ENCODE measurements around the gene KCNMA1.

KCNMA1 gene

DNA sequence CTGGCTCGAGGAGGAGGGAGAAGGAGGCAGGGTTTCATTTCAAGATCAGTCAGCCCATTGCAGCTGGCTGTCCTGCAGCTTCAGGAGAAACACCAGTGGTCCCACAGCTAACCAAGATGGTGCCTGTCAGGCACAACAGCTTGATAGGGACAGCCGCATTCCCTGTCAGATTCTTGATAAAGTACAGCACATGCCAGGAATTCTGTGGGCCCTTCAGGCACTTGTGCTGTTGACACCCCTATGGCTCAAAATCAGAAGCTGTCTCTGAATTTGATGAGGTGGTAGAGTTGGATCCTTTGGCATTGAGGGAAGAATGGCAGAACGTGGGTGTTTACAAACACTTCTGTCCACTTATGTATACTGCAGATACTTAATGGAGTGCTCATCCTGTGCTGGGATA is 354.3 kb downstream of the KCNMA1 start:
- no peaks in the 10 kb centered on the region for H3K27me3 ChIP-seq (ENCODE audit: insufficient read depth, low read length)
- no peak overlapping the region for H3K4me3 ChIP-seq (ENCODE audit: low read length)
- no peak overlapping the region for H2AFZ ChIP-seq (ENCODE audit: low read depth, low read length)
- H3K9me3 ChIP-seq (ENCODE audit: low read length), result no peaks in the 10 kb centered on the region
- no peaks in the 10 kb centered on the region for H3K4me1 ChIP-seq (ENCODE audit: insufficient read depth, low read length)
- no peaks in the 10 kb centered on the region for H3K36me3 ChIP-seq (ENCODE audit: insufficient read depth, low read length)

DNA sequence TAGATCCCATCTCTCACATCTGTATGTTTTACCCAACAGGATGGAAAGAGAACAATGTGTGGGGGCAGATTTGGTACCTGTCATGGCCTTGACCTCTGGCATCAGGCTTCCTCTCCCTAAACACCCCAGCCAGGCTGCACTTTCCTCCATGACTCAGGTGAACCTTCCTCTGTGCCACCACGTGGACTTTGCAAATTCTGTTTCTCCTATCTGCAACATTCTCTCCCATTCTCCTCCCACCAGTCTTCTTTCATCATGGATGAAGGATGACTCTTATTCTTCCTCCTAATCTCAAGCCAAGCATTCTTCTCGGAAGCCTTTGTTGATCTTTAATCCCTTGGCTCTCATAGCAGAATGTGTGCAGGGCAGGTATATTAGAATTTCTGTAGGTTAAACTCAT is 355.4 kb downstream of the KCNMA1 start:
- Histone ChIP-seq H3K9me3 (ENCODE audit: low read length) (no peaks in the 10 kb centered on the region), H3K4me3 (ENCODE audit: low read length) (no peak overlapping the region), H2AFZ (ENCODE audit: low read depth, low read length) (no peak overlapping the region), H3K36me3 (ENCODE audit: insufficient read depth, low read length) (no peaks in the 10 kb centered on the region), H3K27me3 (ENCODE audit: insufficient read depth, low read length) (no peaks in the 10 kb centered on the region), H3K4me1 (ENCODE audit: insufficient read depth, low read length) (no peaks in the 10 kb centered on the region)

DNA sequence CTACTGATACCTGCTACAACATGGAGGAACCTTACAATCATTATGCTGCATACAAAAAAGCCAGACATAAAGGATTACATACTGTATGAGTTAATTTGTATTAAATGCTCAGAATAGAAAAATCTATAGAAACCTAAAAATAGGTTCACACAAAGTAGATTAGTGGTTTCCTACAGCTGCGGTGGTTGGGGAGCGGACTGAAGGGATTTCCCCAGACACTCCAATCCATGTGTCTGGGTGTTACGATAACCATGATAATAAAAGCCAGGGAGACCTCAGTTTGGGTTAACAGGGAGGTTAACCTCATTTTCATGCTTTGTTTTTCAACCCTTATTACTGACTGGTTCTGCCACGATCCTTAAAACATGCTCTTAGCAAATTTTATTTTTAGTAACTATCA is 355.9 kb downstream of the KCNMA1 start:
- Histone ChIP-seq H3K9me3 (ENCODE audit: low read length) (no peaks in the 10 kb centered on the region), H3K4me1 (ENCODE audit: insufficient read depth, low read length) (no peaks in the 10 kb centered on the region), H3K36me3 (ENCODE audit: insufficient read depth, low read length) (no peaks in the 10 kb centered on the region), H2AFZ (ENCODE audit: low read depth, low read length) (no peak overlapping the region), H3K27me3 (ENCODE audit: insufficient read depth, low read length) (no peaks in the 10 kb centered on the region), H3K4me3 (ENCODE audit: low read length) (no peak overlapping the region)

DNA sequence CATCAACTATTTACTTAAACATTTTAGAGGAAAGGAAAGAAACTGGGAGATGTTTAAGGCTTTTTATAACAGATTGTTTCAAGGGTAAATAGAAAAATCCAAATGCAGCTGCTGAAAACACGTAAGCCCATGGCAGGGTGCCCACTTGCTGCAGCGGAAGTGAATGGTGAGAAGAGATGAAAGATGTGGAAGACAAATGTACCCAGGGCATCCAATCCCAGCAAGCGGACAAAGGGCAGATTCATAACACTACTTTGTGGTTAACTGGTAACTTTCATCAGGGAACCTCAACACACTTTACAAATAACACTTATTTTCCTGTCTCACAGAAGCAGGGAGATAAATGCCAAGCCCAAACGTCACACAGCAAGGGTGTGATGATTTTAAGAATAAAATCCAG is 358.4 kb downstream of the KCNMA1 start:
- no peaks in the 10 kb centered on the region for H3K36me3 ChIP-seq (ENCODE audit: insufficient read depth, low read length)
- H3K9me3 ChIP-seq (ENCODE audit: low read length), result no peaks in the 10 kb centered on the region
- no peaks in the 10 kb centered on the region for H3K4me1 ChIP-seq (ENCODE audit: insufficient read depth, low read length)
- no peak overlapping the region for H3K4me3 ChIP-seq (ENCODE audit: low read length)
- no peaks in the 10 kb centered on the region for H3K27me3 ChIP-seq (ENCODE audit: insufficient read depth, low read length)
- no peak overlapping the region for H2AFZ ChIP-seq (ENCODE audit: low read depth, low read length)

DNA sequence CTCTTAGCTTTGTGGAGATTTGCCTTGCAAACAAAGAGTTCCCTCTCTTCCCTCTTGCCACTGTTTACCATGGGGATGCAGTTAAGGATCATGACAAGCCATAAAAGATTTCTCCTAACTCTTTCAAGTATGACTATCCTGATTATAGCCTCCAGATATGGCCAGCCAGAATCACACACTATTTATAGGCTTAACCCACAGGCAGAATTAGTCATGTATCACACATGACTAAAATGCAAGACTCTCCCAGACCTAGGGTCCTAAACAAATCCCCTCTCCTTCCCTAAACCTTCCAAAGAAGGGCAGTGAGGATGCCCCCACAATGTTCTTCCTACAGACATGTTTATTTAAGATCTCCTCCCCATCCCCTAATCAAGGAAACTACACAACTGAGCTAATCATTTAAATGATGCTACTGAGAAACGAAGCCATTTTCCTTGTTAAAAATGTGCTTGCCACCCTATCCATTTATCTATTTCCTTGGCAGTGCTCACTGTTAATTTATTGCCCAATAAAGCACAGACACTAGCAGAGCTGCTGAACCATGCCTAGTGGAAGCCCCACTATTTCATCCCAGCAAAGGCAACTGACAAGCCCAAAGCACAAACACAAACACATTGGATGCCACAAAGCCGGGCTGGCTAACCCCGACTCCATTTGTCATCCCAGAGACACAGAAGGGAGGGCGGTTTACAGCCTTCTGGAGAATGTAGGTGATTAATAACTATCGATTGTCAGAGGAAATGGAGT is 363.4 kb downstream of the KCNMA1 start:
- H3K4me1 ChIP-seq (ENCODE audit: insufficient read depth, low read length), result no peaks in the 10 kb centered on the region
- H3K9me3 ChIP-seq (ENCODE audit: low read length), result no peaks in the 10 kb centered on the region
- H3K36me3 ChIP-seq (ENCODE audit: insufficient read depth, low read length), result no peaks in the 10 kb centered on the region
- no peak overlapping the region for H2AFZ ChIP-seq (ENCODE audit: low read depth, low read length)
- no peaks in the 10 kb centered on the region for H3K27me3 ChIP-seq (ENCODE audit: insufficient read depth, low read length)
- no peak overlapping the region for H3K4me3 ChIP-seq (ENCODE audit: low read length)

DNA sequence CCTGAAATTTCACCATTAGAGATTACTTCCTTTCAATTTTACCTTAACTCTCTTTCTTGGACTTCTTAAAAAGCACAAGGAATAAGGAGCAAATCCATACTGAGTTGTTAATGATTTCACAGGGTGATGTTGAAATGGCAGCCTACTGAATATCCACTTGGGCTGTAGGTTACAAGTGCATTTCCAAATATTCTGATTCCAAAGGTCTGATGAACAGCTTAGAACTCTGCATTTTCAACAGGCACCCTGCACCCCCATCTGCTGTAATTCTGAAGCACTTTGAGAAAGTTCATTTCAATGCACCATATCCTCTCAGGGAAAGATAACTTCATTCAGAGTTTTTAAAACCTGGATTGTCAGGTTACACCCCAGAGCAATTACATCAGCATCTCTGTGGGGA is 368.4 kb downstream of the KCNMA1 start:
- Histone ChIP-seq H3K27me3 (ENCODE audit: insufficient read depth, low read length) (no peaks in the 10 kb centered on the region), H3K9me3 (ENCODE audit: low read length) (no peaks in the 10 kb centered on the region), H3K36me3 (ENCODE audit: insufficient read depth, low read length) (no peaks in the 10 kb centered on the region), H3K4me3 (ENCODE audit: low read length) (no peak overlapping the region), H2AFZ (ENCODE audit: low read depth, low read length) (no peak overlapping the region), H3K4me1 (ENCODE audit: insufficient read depth, low read length) (peaks cover 2% of the 10 kb centered on the region)

DNA sequence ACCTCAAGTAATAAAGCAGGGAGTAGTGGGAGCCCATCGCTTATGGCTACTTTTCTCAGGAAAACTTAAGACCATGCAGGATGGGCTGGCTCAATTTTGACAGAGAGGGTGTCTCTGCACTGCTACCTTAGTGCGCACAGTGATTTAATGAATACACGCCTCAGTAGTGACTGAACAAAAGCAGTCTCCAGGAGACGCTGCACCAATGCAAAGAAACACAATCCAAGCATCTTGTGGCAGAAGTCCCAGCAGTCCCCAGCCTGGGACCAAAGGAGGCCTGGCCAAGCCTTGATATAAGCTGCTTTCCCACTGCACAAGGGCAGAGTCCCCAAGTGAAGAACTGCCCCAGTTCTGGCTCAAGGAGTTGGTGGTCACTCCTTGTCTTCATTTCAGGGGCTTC is 368.9 kb downstream of the KCNMA1 start:
- Histone ChIP-seq H3K27me3 (ENCODE audit: insufficient read depth, low read length) (no peaks in the 10 kb centered on the region), H3K4me3 (ENCODE audit: low read length) (no peak overlapping the region), H3K9me3 (ENCODE audit: low read length) (no peaks in the 10 kb centered on the region), H3K4me1 (ENCODE audit: insufficient read depth, low read length) (peaks cover 2% of the 10 kb centered on the region), H3K36me3 (ENCODE audit: insufficient read depth, low read length) (no peaks in the 10 kb centered on the region), H2AFZ (ENCODE audit: low read depth, low read length) (no peak overlapping the region)

DNA sequence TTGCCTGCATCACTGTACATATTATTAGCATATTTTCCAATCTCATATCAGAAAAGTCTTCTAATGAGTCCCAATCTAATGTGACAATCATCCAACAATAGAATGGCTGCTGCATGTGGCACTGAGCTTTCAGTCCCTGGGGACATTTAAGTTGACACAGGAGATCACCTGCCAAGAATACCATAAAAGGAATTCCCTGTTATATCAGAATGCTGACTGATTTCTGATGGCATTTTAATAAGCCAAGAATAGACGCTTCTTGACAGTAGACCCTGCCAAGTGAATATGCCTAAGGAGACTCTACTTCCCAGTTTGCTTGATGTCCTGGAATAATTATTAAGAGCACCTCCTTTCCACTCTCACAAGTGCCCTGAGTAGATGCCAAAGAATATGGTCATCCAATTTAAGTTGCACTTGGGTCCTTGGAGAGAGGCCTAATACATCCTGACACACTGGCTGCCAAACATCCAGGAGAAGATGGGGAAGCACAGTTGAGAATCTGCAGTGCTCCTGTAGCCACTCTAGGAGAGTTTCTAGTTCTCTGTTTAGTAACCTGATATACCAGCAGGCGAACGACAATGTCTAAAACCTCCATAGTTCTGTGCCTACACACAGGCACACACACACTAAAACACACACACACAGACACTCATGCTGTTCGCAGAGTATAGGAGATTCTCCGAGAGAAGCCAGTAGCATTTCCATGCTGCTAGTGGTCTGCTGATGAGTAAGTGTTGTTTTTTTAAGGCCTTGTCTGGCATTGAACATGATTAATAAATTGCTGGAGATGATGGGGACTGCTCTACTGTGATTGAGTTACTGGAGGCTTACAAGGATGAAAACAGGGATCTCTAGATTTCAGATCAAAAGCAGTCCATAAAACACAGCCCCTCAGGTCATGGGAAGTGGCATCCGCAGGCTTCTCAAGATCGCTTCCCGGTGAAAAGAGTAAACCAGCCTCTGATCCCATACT is 369.6 kb downstream of the KCNMA1 start:
- Histone ChIP-seq H2AFZ (ENCODE audit: low read depth, low read length) (no peak overlapping the region), H3K4me1 (ENCODE audit: insufficient read depth, low read length) (peaks cover 2% of the 10 kb centered on the region), H3K9me3 (ENCODE audit: low read length) (no peaks in the 10 kb centered on the region), H3K36me3 (ENCODE audit: insufficient read depth, low read length) (no peaks in the 10 kb centered on the region), H3K4me3 (ENCODE audit: low read length) (no peak overlapping the region), H3K27me3 (ENCODE audit: insufficient read depth, low read length) (no peaks in the 10 kb centered on the region)

DNA sequence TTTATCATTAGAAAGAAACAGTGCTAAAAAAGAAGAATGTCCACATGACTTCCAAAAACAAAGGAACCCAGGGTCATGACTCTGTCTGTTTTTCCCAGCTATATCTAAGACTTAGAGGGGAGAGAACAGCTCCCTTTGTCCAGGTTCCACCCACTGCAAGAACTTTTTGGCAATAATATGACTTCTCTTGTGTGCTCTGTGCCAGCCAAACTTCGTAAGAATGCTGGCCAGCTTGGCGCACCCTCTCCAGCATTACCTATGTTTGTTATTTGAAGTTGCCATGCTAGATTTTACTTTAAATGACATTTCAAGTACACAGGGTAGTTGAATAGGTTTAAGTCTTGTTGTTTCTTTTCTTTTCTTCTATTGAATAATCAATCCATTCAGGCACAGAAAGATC is 371.4 kb downstream of the KCNMA1 start:
- Histone ChIP-seq H3K4me3 (ENCODE audit: low read length) (no peak overlapping the region), H3K36me3 (ENCODE audit: insufficient read depth, low read length) (no peaks in the 10 kb centered on the region), H3K27me3 (ENCODE audit: insufficient read depth, low read length) (peaks cover 2% of the 10 kb centered on the region), H2AFZ (ENCODE audit: low read depth, low read length) (no peak overlapping the region), H3K4me1 (ENCODE audit: insufficient read depth, low read length) (peaks cover 2% of the 10 kb centered on the region), H3K9me3 (ENCODE audit: low read length) (no peaks in the 10 kb centered on the region)

DNA sequence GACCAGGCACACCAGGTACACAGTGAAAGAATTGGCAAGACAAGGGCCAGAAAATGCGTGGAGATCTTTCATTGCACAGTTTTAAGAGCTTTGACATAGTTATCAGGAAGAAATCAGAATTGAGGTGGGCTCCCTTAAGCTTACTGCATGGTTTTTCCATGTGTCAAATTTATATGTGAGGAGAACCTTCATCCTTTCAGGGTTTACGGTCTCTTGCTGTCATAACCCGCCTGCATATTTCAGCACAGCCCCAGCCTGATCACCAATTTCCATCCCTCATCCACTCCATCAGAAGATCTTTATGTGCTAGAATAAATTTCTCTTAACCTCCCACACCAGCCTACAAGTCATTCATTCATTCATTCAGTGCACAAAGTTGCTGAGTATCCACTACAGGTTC is 373.1 kb downstream of the KCNMA1 start:
- no peaks in the 10 kb centered on the region for H3K36me3 ChIP-seq (ENCODE audit: insufficient read depth, low read length)
- peaks cover 2% of the 10 kb centered on the region for H3K27me3 ChIP-seq (ENCODE audit: insufficient read depth, low read length)
- no peak overlapping the region for H2AFZ ChIP-seq (ENCODE audit: low read depth, low read length)
- H3K9me3 ChIP-seq (ENCODE audit: low read length), result no peaks in the 10 kb centered on the region
- peaks cover 2% of the 10 kb centered on the region for H3K4me1 ChIP-seq (ENCODE audit: insufficient read depth, low read length)
- no peak overlapping the region for H3K4me3 ChIP-seq (ENCODE audit: low read length)

DNA sequence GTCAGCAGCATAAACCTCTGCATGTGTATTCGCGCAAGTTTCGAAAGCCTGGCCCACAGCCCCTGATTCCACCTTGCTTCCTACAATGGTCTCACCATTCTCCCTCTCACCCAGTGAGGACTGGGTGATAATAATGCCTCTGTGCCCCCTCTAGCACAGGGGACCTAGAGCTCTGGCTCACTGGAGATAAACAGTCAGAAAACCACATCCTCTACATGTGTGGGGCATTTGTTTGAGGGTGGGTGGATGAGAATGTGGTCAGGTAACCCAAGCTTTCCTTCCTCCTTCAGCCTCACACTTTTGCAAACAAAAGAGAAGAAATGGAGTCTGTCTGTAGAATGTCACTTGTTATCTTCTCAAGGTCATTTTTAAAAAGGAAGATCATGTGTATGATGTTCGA is 373.5 kb downstream of the KCNMA1 start:
- no peaks in the 10 kb centered on the region for H3K9me3 ChIP-seq (ENCODE audit: low read length)
- H3K4me1 ChIP-seq (ENCODE audit: insufficient read depth, low read length), result peaks cover 2% of the 10 kb centered on the region
- peaks cover 2% of the 10 kb centered on the region for H3K27me3 ChIP-seq (ENCODE audit: insufficient read depth, low read length)
- no peak overlapping the region for H3K4me3 ChIP-seq (ENCODE audit: low read length)
- H3K36me3 ChIP-seq (ENCODE audit: insufficient read depth, low read length), result no peaks in the 10 kb centered on the region
- no peak overlapping the region for H2AFZ ChIP-seq (ENCODE audit: low read depth, low read length)

DNA sequence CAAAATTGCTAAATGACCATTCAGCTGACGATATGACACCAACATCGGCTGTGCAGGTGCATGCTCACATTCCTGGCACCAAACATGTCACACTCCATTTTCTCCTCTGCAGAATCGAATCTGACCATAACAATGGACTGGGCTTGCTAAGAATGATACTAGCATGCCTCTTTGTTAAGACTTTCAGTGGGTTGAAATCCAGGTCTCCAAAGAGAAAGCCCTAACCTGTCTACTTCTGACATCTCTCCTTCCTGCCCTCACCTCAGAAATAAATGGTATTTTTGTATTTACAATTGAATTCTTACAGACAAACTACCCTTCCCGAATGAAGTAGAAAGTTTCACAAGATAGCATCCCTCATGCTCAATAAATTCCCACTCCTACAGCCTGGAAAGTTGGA is 373.9 kb downstream of the KCNMA1 start:
- no peaks in the 10 kb centered on the region for H3K4me1 ChIP-seq (ENCODE audit: insufficient read depth, low read length)
- no peak overlapping the region for H3K4me3 ChIP-seq (ENCODE audit: low read length)
- peaks cover 2% of the 10 kb centered on the region for H3K27me3 ChIP-seq (ENCODE audit: insufficient read depth, low read length)
- no peaks in the 10 kb centered on the region for H3K9me3 ChIP-seq (ENCODE audit: low read length)
- H2AFZ ChIP-seq (ENCODE audit: low read depth, low read length), result no peak overlapping the region
- no peaks in the 10 kb centered on the region for H3K36me3 ChIP-seq (ENCODE audit: insufficient read depth, low read length)

DNA sequence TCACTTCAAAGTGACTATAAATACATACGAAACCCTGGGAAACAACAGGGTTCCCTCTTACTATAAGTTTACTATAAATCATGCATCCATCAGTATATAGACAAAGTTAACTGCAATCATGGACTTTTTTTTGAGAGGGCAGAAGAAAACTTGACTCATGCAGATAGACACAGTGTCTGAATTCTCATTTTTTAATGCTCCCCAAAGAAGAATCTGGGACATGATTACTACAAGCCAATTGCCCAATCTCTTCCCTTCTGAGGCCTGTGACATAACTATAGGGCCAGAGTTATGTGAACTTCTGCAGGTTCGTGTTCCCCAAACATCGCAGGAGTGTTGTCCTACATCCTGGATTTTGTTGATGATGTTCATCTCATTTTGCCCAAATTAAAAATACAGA is 376.5 kb downstream of the KCNMA1 start:
- Histone ChIP-seq H3K4me1 (ENCODE audit: insufficient read depth, low read length) (no peaks in the 10 kb centered on the region), H3K36me3 (ENCODE audit: insufficient read depth, low read length) (no peaks in the 10 kb centered on the region), H2AFZ (ENCODE audit: low read depth, low read length) (no peak overlapping the region), H3K27me3 (ENCODE audit: insufficient read depth, low read length) (peaks cover 2% of the 10 kb centered on the region), H3K9me3 (ENCODE audit: low read length) (no peaks in the 10 kb centered on the region), H3K4me3 (ENCODE audit: low read length) (no peak overlapping the region)
